ENCODE data around the gene PRDM5. TPM values are rescaled to one million over a fixed set of nuclear protein-coding genes. Genes with fewer than 3 reads are reported as not detected.

Gene PRDM5
- total and polyA plus RNA-seq, 9 donors = 8.8 to 25.3 (median 10.2) TPM

Other genes starting within 250 kb of the PRDM5 start
- 12.0 TPM for gene NDNF, start 149.8 kb upstream of the PRDM5 start, total RNA-seq
- 10 to 100 TPM in 4 of 8 donors, 1 to 10 TPM in 3, under 1 TPM in 1; 0.82 to 20.4 (median 8.6) TPM for gene NDNF, start 149.8 kb upstream of the PRDM5 start, polyA plus RNA-seq (ENCODE audit: insufficient read depth in 1 of 8, insufficient read length in 8 of 8, low replicate concordance in 1 of 8)
- gene TNIP3, start 241.6 kb upstream of the PRDM5 start, total RNA-seq = 0.04 TPM
- gene TNIP3, start 241.6 kb upstream of the PRDM5 start, polyA plus RNA-seq (ENCODE audit: insufficient read depth in 1 of 8, insufficient read length in 8 of 8, low replicate concordance in 1 of 8) = under 1 TPM; 0.15 to 0.55 (median 0.29) TPM

Measured in muscle of leg (tissue), 9 donors.